ENCODE measurements around the gene IL20. TPM values are rescaled to one million over a fixed set of nuclear protein-coding genes. Genes with fewer than 3 reads are reported as not detected.

Gene IL20
- total RNA-seq, 1 donor from 2014 or later: not detected

- Histone ChIP-seq H3K9me3 (no peaks in the 10 kb centered on the region), H3K27me3 (ENCODE audit: low read depth) (no peaks in the 10 kb centered on the region), H3K4me1 (no peaks in the 10 kb centered on the region), H3K36me3 (no peaks in the 10 kb centered on the region), H3K27ac (no peak overlapping the region), H3K4me3 (no peak overlapping the region)
- DNase-seq (no peak), ATAC-seq (no peak)
- intact Hi-C loops (cut with DNase I): no loop called here
- no peak for TF ChIP-seq CTCF (IDR thresholded peaks at IDR 0.05)
Observed at GRCh38 chr1:206901944-206902343, 36.5 kb downstream of the IL20 start.

GRCh38 chr1:206902702-206903101, 37.3 kb downstream of the IL20 start:
- intact Hi-C loops (cut with DNase I): no loop called here
- Histone ChIP-seq H3K27ac (no peak overlapping the region), H3K27me3 (ENCODE audit: low read depth) (no peaks in the 10 kb centered on the region), H3K9me3 (no peaks in the 10 kb centered on the region), H3K4me1 (no peaks in the 10 kb centered on the region), H3K36me3 (no peaks in the 10 kb centered on the region), H3K4me3 (no peak overlapping the region)
- no peak for TF ChIP-seq CTCF (IDR thresholded peaks at IDR 0.05)
- DNase-seq (no peak), ATAC-seq (no peak)

GRCh38 chr1:206903687-206904086, 38.3 kb downstream of the IL20 start:
- intact Hi-C loops (cut with DNase I): no loop called here
- no peaks in the 10 kb centered on the region for H3K27me3 ChIP-seq (ENCODE audit: low read depth)
- no peaks in the 10 kb centered on the region for H3K36me3 ChIP-seq
- H3K4me1 ChIP-seq: peaks cover under 1% of the 10 kb centered on the region
- H3K9me3 ChIP-seq: no peaks in the 10 kb centered on the region
- H3K27ac ChIP-seq: no peak overlapping the region
- no peak for ATAC-seq
- no peak for TF ChIP-seq CTCF (IDR thresholded peaks at IDR 0.05)
- no peak overlapping the region for H3K4me3 ChIP-seq
- no peak for DNase-seq

GRCh38 chr1:206904423-206905142, 39.2 kb downstream of the IL20 start:
- intact Hi-C loops (cut with DNase I): no loop called here
- Histone ChIP-seq H3K4me3 (no peak overlapping the region), H3K4me1 (peaks cover 8% of the 10 kb centered on the region), H3K9me3 (no peaks in the 10 kb centered on the region), H3K36me3 (no peaks in the 10 kb centered on the region), H3K27ac (no peak overlapping the region), H3K27me3 (ENCODE audit: low read depth) (no peaks in the 10 kb centered on the region)
- DNase-seq (no peak), ATAC-seq (no peak)
- TF ChIP-seq CTCF (IDR thresholded peaks at IDR 0.05): no peak

- TF ChIP-seq CTCF (IDR thresholded peaks at IDR 0.05): no peak
- Histone ChIP-seq H3K27me3 (ENCODE audit: low read depth) (no peaks in the 10 kb centered on the region), H3K9me3 (no peaks in the 10 kb centered on the region), H3K27ac (no peak overlapping the region), H3K36me3 (no peaks in the 10 kb centered on the region), H3K4me1 (peaks cover 17% of the 10 kb centered on the region), H3K4me3 (no peak overlapping the region)
- ATAC-seq: no peak
- intact Hi-C loops (cut with DNase I): no loop called here
- no peak for DNase-seq
Observed at GRCh38 chr1:206905295-206906164, 40.1 kb downstream of the IL20 start.
